GM21825 (cell line): ENCODE results near the gene DPP7.

Source experiments
- ATAC-seq: cut with Tn5 transposase; IDR thresholded peaks from one replicate; pipeline ENCODE4 v1.9.1; 2021; ENCODE audit warnings: mild to moderate bottlenecking, moderate library complexity; ENCODE audit not compliant: unreplicated experiment

DPP7 gene

DNA sequence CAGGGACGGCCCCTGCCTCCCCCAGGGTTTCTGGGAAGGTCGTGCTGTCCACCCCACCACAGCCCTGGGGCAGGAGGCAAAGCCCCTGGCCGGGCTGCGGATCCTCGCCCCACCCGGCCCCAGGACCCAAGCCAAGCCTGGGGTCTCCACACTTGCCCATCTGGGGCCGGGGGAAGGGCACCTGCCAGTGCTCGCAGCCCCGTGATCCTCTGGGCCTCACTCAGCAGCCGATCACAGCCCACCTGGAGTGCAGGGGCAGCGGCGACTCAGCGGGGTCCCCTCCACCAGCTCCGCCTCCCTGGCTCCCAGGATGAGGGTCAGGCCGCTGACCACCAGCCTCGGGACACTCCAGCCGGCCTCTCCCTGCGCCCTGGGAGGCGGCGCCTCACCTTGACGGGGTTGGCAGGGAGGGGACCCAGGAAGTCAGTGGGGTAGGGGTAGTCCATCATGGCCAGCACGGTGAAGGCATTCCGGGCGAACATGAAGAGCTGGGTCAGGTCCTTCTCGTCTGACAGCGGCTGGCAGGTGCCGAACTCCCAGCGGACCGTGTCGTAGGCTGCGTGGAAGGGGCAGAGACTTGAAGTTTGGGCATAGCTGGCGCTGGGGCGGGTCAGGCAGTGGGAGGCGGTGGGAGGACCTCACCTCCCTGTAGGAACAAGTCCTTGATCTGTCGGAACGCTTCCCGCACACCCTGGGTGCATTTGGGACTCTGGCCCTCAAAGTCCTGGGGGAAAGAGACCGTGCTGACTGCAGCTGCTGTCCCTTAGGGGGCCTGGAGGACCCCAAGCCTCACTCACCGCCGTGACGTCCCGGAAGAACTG lies 1.8 kb downstream of the DPP7 start:
- ATAC-seq, result no peak

DNA sequence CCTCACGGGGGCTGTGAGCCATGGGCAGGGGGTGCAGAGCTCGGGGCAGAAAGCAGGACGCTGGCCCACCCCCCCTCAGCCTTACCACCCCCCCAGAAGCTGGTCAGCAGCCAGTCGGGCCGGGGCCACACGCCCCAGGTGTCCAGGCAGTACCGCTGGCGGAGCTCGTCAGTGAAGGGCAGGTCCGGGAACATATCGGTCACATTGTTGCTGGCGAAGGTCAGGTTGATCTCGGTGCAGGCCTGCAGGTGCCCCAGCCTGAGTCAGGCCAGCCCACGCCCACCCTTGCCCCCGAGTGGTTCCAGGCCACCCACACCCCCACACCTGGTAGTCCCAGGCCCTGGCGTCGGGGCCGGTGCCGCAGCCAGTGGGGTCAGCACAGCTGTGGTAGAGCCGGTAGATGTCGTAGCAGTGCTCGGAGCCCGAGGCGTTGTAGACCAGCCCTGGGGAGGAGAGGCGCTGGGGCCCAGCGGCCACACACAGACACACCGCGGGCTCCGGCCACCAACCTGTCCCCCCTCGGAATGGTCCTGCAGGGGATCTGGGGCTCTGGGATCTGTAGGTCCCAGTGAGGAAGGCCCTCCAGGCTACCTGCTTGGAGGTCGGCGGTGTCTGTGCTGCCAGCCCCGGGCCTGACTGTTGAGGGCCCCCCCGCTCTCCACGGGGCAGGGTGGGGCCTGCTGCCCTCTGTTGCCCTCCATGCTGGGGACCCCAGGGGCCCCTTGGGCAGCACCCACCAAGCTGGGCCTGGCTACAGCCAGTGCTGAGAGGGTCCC lies 2.6 kb downstream of the DPP7 start:
- ATAC-seq, result no peak

DNA sequence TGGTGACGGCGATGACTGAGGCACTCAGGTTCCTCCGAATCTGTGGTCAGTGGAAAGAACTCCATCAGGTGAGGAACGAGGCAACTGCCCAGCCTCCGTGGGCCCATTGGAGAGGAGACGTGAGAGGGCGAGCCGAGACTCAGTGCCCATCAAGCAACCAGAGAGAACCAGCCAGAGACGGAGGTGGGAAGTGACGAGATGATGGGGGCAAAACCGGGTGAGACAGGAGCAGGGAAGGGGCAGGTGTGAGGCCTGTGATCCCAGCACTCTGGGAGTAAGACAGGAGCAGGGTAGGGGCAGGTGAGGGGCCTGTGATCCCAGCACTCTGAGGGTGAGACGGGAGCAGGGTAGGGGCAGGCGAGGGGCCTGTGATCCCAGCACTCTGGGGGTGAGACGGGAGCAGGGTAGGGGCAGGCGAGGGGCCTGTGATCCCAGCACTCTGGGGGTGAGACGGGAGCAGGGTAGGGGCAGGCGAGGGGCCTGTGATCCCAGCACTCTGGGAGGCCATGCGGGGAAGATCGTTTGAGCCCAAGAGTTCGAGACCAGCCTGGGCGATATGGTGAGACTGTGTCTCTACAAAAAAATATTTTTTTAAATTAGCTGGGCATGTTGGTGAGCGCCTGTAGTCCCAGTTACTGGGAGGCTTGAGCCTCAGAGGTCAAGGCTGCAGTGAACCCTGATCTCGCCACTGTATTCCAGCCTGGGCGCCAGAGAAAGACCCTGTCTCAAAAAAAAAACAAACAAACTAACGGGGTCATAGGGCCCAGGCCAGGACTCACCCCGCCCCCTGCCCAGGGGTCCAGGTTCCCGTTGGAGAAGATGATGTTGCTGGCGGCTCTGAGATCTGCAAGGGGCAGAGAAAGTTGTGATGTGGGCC lies 3.4 kb downstream of the DPP7 start:
- no peak for ATAC-seq

DNA sequence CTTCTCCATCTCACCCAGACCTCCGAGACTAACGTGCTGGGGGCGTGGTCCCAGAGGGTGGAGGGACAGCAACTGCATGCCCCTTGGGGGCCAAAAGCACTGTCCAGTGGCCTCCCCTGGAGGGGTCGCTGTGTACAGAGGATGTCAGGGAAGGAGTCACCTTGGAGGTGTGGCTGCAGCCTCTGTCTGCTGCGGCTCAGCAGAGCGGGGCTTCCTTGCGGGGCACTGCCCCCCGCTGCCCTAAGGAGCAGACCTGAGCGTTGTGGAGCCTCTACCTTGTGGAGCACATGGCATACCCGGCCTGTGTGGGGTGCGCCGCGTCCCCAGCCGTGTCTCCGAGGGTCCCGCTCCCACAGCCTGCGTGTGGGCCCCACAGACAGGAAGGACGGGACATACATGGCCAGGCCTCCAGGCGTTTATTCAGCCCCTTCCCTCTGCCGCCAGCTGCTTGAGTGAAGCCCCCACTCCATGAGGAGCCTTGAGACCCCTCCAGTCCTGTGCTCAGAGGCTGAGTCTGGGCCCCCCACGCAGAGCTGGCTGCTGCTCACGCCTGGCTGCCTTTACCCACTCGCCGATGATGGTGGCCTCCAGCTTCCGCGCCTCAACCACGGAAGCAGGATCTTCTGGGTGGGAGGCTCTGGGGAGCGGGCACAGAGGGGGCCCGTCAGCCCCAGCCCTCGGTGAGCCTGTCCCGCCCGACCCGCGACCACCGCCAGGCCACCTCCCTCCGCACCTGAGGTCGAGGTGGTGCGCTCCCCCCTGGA lies 4.2 kb downstream of the DPP7 start:
- no peak for ATAC-seq

GRCh38 chr9:137109250-137110146 lies 5.0 kb downstream of the DPP7 start:
- no peak for ATAC-seq

- ATAC-seq, result no peak
These were observed 5.8 kb downstream of the DPP7 start for GRCh38 chr9:137108608-137109249.

- no peak for ATAC-seq
These were observed 6.6 kb downstream of the DPP7 start for GRCh38 chr9:137107982-137108381.

GRCh38 chr9:137107312-137107921 lies 7.1 kb downstream of the DPP7 start:
- no peak for ATAC-seq

DNA sequence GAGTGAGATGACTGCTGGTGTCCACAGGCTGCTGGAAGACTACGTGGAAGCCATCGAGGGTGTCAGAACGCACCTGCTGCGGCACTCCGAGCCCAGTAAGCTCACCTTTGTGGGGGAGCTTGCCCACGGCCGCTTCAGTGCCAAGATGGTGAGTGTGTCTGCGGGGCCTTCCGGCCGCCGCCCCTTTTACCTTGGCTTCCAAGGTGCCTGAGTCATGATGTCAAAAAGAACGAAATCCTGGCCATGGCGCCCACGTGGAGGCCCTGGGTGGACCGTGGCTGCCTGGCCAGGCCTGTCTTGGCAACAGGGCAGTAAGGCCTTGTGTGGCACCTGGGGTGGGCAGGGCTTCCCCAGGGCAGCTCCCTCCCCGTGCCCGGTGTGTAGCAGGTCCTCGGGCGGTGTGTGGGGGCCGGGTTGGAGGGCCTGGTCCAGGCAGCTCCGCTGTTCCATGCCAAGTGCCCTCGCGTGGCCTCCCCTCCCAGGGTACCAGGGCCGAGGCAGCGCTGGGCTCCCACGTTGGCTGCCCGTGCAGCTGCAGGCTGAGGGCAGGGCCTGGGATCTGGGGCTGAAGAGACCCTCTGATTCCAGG lies 7.8 kb downstream of the DPP7 start:
- no peak for ATAC-seq

DNA sequence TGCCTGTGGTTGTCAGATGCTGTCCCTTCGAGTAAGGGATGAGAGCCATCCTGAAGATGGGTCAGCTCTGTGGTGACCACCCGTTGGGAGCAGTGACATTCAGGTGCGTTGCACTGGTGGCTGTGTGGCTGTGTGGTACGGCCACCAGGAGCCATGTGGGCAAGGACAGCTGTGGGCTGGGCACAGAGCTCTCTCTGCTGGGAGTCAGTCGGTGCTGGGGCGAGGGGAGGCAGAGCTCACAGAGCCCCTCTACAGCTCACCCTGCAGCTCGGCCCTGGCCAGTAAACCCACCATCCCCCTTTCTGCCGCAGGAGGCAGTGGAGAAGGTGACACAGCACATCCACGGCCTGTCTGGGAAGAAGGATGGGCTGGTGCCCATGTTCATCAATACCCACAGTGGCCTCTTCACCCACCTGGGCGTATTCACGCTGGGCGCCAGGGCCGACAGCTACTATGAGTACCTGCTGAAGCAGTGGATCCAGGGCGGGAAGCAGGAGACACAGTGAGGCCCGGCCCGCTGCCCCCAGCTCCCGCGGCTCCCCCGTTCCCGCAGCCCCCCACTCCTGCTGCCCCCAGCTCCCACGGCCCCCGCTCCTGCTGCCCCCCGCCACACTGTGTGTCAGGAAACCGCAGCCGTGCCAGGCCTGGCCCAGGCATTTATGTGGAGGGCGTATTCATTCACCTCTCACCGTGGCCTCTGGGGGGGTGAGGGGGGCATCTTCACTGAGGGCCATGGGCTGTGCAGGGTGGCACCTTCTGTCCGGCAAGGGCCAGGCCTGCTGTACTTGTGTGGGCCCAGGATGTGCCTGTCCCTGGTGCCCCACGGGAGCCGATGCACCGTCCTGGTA lies 8.5 kb downstream of the DPP7 start:
- no peak for ATAC-seq

GRCh38 chr9:137103206-137103999 lies 11.1 kb downstream of the DPP7 start:
- no peak for ATAC-seq

DNA sequence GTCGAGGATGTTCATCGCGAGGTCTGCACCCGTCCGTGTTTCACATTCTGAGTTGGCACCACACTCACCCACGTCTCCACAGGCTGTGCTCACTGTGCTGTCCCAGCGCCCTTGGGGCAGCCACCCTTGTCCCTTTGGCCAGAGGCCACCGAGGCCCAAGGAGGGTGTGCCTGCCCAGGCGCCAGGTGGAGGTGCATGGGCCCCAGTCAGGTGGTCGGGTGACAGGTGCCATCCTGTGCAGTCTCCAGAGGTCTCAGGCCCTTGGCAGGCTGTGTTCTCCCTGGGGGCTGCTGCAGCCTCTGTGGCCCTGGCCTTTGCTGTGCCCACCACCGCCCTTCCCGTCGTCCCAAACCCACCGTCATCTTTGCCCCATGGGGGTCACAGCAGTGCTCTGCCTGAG lies 15.3 kb downstream of the DPP7 start:
- ATAC-seq, result no peak

GRCh38 chr9:137097761-137098462 lies 16.6 kb downstream of the DPP7 start:
- no peak for ATAC-seq

GRCh38 chr9:137096785-137097546 lies 17.6 kb downstream of the DPP7 start:
- ATAC-seq, result no peak
